Heart left ventricle (tissue), 13 donors: ENCODE data around the gene KCNQ1OT1.

Experiments
- POLR2A ChIP-seq, 2 donors: fragments of 450-650 bp; IDR thresholded peaks; one replicate each; pipeline ENCODE4 v1.6.1; 2017; ENCODE audit warnings: antibody characterized with exemption in 2 of 2, mild to moderate bottlenecking in 2 of 2, moderate library complexity in 2 of 2
- TF ChIP-seq, protein P1 (sequence below), 12 donors: fragments of 200-600 bp; sonication (generic) in 4 of 12; IDR thresholded peaks; one replicate each; pipeline versions ENCODE4 v1.5.0 to v1.8.0; 2018 to 2022; ENCODE audit warnings: antibody characterized with exemption in 12 of 12, mild to moderate bottlenecking in 5 of 12
- donor health status: ischemic (EF 13 %, LVEDD 7.1; RV severe dilation, severe dysfunction).
- donor health status: DM: no; HTN: yes; CAD: no.
- donor health status: DM: no; HTN: no; CAD: no.
- donor health status: ischemic (EF 25% LVEDD 6.9; RV normal size, moderate dysfunction).
- donor health status: ischemic (EF 25% LVEDD 5.7; RV mildly dilated, moderate dysfunction).
- donor health status: ischemic (EF 35%, LVEDD 5.7; RV mildly dilated, moderate dysfunction).
- donor health status: nonischemic (EF 11% LVEDD 7.7; RV severe dilation, severe dysfunction).
- donor health status: DM: yes; HTN: yes; CAD: no.
- donor health status: PGD.
- donor health status: ischemic (EF 29% LVEDD 5.4; RV normal size, mild dysfunction).
- donor health status: nonischemic (EF 23%, LVEDD 6.1; RV moderate dilation, normal function).

DNA sequence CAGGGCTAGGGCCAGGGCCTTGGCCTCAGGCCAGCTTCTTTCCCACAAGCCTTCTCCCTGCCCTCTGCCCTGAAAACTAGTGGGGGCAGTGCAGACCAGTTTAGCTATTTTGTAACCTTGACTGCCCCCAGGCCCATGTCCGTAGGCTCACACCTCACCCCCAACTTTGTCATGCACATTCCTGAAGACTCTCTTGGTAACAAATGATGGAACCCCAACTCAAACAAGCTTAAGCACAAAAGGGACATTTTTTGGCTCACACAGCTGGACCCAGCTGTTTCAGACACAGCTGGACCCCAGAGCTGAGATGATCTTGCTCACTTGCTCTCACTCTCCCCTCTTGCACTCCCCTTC is 46.6 kb downstream of the KCNQ1OT1 start:
- TF ChIP-seq, protein P1, sequence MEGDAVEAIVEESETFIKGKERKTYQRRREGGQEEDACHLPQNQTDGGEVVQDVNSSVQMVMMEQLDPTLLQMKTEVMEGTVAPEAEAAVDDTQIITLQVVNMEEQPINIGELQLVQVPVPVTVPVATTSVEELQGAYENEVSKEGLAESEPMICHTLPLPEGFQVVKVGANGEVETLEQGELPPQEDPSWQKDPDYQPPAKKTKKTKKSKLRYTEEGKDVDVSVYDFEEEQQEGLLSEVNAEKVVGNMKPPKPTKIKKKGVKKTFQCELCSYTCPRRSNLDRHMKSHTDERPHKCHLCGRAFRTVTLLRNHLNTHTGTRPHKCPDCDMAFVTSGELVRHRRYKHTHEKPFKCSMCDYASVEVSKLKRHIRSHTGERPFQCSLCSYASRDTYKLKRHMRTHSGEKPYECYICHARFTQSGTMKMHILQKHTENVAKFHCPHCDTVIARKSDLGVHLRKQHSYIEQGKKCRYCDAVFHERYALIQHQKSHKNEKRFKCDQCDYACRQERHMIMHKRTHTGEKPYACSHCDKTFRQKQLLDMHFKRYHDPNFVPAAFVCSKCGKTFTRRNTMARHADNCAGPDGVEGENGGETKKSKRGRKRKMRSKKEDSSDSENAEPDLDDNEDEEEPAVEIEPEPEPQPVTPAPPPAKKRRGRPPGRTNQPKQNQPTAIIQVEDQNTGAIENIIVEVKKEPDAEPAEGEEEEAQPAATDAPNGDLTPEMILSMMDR (IDR thresholded peaks at IDR 0.05): no peak
- no peak for TF ChIP-seq POLR2A (IDR thresholded peaks at IDR 0.05)
